ENCODE measurements around the gene ADAMTS16.

Gene ADAMTS16

GRCh38 chr5:5344051-5344571 lies 204.0 kb downstream of the ADAMTS16 start:
- H3K4me3 ChIP-seq (ENCODE audit: low read depth, low read length): no peak overlapping the region
- no peak for TF ChIP-seq CTCF (IDR thresholded peaks at IDR 0.05; ENCODE audit: borderline replicate concordance, insufficient read depth, low read depth, low read length)

- H3K4me3 ChIP-seq (ENCODE audit: low read depth, low read length): no peak overlapping the region
Observed at GRCh38 chr5:5344606-5345005, 204.5 kb downstream of the ADAMTS16 start.

GRCh38 chr5:5347442-5347841 lies 207.3 kb downstream of the ADAMTS16 start:
- no peak for TF ChIP-seq CTCF (IDR thresholded peaks at IDR 0.05; ENCODE audit: borderline replicate concordance, insufficient read depth, low read depth, low read length)
- H3K4me3 ChIP-seq (ENCODE audit: low read depth, low read length): no peak overlapping the region

More at GRCh38 chr5:5344606-5345005, 204.5 kb downstream of the ADAMTS16 start:
- TF ChIP-seq CTCF (IDR thresholded peaks at IDR 0.05; ENCODE audit: borderline replicate concordance, insufficient read depth, low read depth, low read length): no peak

GRCh38 chr5:5348135-5348534 lies 208.0 kb downstream of the ADAMTS16 start:
- H3K4me3 ChIP-seq (ENCODE audit: low read depth, low read length): no peak overlapping the region

GRCh38 chr5:5348576-5348975 lies 208.4 kb downstream of the ADAMTS16 start:
- H3K4me3 ChIP-seq (ENCODE audit: low read depth, low read length): no peak overlapping the region
- no peak for TF ChIP-seq CTCF (IDR thresholded peaks at IDR 0.05; ENCODE audit: borderline replicate concordance, insufficient read depth, low read depth, low read length)

More at GRCh38 chr5:5348135-5348534, 208.0 kb downstream of the ADAMTS16 start:
- TF ChIP-seq CTCF (IDR thresholded peaks at IDR 0.05; ENCODE audit: borderline replicate concordance, insufficient read depth, low read depth, low read length): no peak

- H3K4me3 ChIP-seq (ENCODE audit: low read depth, low read length): no peak overlapping the region
- no peak for TF ChIP-seq CTCF (IDR thresholded peaks at IDR 0.05; ENCODE audit: borderline replicate concordance, insufficient read depth, low read depth, low read length)
Observed at GRCh38 chr5:5350101-5350500, 210.0 kb downstream of the ADAMTS16 start.

GRCh38 chr5:5351288-5351979 lies 211.3 kb downstream of the ADAMTS16 start:
- no peak for TF ChIP-seq CTCF (IDR thresholded peaks at IDR 0.05; ENCODE audit: borderline replicate concordance, insufficient read depth, low read depth, low read length)
- H3K4me3 ChIP-seq (ENCODE audit: low read depth, low read length): no peak overlapping the region

Data from GM12875 (cell line).